ENCODE data around the gene SLIT3.

Gene SLIT3

GRCh38 chr5:168946363-168946762 is 354.6 kb downstream of the SLIT3 start:
- no peak for DNase-seq (ENCODE audit: low read depth)
- no peak overlapping the region for H3K4me3 ChIP-seq (ENCODE audit: low read depth, low read length)
- TF ChIP-seq CTCF (IDR thresholded peaks at IDR 0.05; ENCODE audit: insufficient read depth, low read depth, low read length, missing control alignments) = no peak

DNA sequence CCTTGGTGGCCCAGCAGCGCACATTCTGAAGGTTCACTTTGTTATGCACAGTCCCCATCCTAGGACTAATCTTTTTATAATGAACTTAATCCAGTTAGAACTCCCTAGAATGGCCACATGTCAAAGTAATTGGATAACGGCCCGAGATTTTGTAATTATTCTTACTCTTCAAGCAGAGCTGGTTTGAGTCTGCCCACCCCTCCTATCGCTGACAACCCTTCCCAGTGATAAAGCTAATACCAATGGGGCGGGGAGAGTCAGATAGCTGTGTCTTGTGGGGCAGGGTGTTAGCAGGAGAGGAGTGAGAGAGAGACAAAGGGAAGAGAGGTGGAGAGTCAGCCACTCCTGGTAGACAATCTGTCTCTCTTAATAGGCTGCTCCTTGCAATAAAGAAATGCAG is 356.9 kb downstream of the SLIT3 start:
- no peak overlapping the region for H3K4me3 ChIP-seq (ENCODE audit: low read depth, low read length)
- TF ChIP-seq CTCF (IDR thresholded peaks at IDR 0.05; ENCODE audit: insufficient read depth, low read depth, low read length, missing control alignments) = no peak
- no peak for DNase-seq (ENCODE audit: low read depth)

- DNase-seq (ENCODE audit: low read depth) = no peak
- H3K4me3 ChIP-seq (ENCODE audit: low read depth, low read length) = no peak overlapping the region
- TF ChIP-seq CTCF (IDR thresholded peaks at IDR 0.05; ENCODE audit: insufficient read depth, low read depth, low read length, missing control alignments) = no peak
These were observed 357.7 kb downstream of the SLIT3 start for GRCh38 chr5:168943091-168943884.

- DNase-seq (ENCODE audit: low read depth) = no peak
- H3K4me3 ChIP-seq (ENCODE audit: low read depth, low read length) = no peak overlapping the region
These were observed 359.0 kb downstream of the SLIT3 start for GRCh38 chr5:168941901-168942300.

GRCh38 chr5:168940712-168941111 is 360.2 kb downstream of the SLIT3 start:
- no peak for DNase-seq (ENCODE audit: low read depth)
- no peak for TF ChIP-seq CTCF (IDR thresholded peaks at IDR 0.05; ENCODE audit: insufficient read depth, low read depth, low read length, missing control alignments)
- no peak overlapping the region for H3K4me3 ChIP-seq (ENCODE audit: low read depth, low read length)

More at GRCh38 chr5:168941901-168942300, 359.0 kb downstream of the SLIT3 start:
- no peak for TF ChIP-seq CTCF (IDR thresholded peaks at IDR 0.05; ENCODE audit: insufficient read depth, low read depth, low read length, missing control alignments)

- TF ChIP-seq CTCF (IDR thresholded peaks at IDR 0.05; ENCODE audit: insufficient read depth, low read depth, low read length, missing control alignments) = no peak
- H3K4me3 ChIP-seq (ENCODE audit: low read depth, low read length) = no peak overlapping the region
- DNase-seq (ENCODE audit: low read depth) = no peak
These were observed 360.9 kb downstream of the SLIT3 start for GRCh38 chr5:168939887-168940544.

Measured in GM12865 (cell line).